HG03060 (cell line): Measurements from ENCODE around the gene CCDC142.
A peak's percentile ranks its signal among the peaks of the same experiment; 100 is the strongest.

Source experiments
- ATAC-seq: cut with Tn5 transposase; IDR thresholded peaks from one replicate; pipeline ENCODE4 v1.9.1; 2021; ENCODE audit warnings: low read depth, moderate number of reproducible peaks; ENCODE audit not compliant: unreplicated experiment

The CCDC142 gene

DNA sequence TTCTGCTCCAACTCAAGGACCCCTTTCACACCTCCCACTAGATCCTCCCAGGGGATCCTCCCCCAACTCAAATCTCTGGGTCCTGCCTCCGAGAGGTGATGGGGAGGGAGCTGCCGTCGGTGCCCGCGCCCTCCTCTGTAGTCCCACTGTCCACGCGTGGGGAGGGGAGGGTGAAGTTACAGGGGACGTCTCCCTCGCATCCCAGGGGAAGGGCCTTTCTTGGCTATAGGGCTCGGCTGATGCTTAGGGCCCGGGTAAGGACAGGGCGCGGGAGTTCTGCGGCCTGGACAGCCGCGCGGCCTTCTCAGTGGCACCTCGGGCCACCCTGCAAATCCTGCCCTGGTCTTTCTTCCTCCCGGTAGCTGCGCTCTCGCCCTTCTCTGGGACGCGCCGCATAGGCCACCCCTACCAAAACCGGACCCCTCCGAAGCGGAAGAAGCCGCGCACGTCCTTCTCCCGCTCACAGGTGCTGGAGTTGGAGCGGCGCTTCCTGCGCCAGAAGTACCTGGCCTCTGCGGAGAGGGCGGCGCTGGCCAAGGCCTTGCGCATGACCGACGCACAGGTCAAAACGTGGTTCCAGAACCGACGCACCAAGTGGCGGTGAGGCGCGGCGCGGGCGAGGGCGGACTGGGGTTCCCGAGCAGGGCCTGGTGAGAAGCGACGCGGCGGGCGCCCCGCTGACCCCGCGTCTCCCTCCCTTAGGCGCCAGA is 32.6 kb upstream of the CCDC142 start:
- no peak for ATAC-seq

DNA sequence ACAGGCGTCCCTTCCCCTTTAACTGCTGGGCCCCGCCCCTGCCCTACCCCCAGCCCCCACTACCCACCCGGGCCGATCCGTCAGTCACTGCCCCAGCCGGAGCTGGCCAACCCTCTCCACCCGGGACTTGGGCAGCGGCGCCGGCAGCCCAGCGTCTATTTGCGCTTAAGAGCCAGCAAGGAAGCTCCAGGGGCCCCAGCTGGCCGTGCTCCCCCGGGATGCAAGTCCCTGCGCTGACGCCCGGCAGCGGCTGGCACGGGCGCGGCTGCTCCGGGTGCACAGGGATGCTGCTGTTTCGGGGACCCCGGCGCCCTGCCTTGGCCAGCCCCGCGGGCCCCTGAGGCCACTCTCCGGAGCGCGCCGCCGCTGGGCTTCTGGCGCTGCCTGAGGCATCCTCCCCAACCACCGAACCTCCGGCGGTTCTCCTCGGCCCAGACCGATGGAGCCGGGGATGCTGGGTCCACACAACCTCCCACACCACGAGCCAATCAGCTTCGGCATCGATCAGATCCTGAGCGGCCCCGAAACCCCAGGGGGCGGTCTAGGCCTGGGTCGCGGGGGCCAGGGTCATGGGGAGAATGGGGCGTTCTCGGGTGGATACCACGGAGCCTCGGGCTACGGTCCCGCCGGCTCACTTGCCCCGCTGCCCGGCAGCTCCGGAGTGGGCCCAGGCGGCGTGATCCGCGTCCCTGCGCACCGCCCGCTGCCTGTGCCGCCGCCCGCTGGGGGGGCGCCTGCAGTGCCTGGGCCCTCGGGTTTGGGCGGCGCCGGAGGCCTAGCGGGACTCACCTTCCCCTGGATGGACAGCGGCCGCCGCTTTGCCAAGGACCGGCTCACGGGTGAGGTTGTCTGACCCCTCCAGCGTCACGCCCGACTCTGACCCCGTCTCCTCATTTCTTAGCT is 31.8 kb upstream of the CCDC142 start, which contains the start of gene TLX2:
Gene TLX2 (plus strand): TSS at position 83 of the 903 bp plus-strand sequence. CDS start 357 bp downstream, at position 440.
- ATAC-seq = no peak

- no peak for ATAC-seq
Observed at GRCh38 chr2:74513605-74514367, 31.0 kb upstream of the CCDC142 start.

DNA sequence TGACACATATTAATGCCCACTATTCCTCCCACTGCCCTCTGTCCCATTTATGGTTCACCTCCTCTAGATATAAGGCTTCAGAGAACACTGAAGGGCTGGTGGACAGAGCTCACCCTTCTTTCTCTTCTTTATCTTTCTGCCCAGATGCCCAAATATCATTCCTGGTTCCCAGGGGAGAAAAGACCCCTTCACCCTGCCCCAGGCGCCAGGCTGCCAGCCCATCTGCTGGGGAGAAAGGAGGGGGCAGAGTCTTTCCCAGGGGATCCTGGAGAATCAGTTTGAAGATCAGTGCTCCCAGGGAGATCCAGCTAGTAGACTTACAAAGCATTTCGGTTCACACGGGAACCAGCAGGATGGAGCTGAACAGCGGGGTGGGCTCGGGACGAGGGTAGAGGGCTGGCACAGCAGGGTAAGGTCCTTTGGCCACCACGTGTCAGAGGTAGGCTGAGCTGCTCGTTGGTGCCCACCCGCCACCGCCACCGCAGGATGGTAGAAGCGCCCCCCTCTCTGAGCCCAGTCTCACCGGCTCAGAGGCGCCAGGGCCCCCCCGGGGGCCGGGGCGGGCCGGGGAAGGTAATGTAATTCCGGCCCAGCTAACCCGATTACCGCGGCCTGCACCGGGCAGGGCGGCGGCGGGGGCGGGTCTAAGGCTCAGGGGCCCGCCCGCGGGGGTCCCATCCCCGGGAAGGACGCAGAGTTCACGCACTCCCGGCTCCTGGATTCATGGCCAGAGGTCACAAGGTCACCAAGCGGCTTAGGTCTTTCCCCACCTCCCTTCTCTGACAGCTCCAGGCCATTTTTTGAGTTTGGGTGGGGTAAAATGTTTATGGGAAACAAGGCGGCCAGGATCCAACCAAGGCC is 30.2 kb upstream of the CCDC142 start:
- no peak for ATAC-seq

GRCh38 chr2:74511104-74511989 is 28.5 kb upstream of the CCDC142 start:
- no peak for ATAC-seq

DNA sequence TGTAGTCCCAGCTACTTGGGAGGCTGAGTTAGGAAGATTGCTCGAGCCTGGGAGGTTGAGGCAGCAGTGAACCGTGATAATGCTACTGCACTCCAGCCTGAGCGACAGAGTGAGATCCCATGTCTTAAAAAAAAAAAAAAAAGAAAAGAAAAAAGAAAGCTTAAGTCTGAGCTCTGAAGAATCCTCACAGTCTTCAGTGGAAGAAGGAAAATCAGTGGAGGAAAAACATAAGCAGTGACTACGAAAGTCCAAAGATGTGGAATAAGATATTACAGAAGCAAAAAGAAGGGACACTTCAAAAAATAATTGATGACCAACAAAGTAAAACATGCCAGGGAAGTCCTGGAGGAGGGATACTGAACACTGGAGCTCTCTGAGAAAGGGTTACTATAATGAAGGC is 27.5 kb upstream of the CCDC142 start:
- no peak for ATAC-seq

- no peak for ATAC-seq
Observed at GRCh38 chr2:74507926-74508520, 25.2 kb upstream of the CCDC142 start.

DNA sequence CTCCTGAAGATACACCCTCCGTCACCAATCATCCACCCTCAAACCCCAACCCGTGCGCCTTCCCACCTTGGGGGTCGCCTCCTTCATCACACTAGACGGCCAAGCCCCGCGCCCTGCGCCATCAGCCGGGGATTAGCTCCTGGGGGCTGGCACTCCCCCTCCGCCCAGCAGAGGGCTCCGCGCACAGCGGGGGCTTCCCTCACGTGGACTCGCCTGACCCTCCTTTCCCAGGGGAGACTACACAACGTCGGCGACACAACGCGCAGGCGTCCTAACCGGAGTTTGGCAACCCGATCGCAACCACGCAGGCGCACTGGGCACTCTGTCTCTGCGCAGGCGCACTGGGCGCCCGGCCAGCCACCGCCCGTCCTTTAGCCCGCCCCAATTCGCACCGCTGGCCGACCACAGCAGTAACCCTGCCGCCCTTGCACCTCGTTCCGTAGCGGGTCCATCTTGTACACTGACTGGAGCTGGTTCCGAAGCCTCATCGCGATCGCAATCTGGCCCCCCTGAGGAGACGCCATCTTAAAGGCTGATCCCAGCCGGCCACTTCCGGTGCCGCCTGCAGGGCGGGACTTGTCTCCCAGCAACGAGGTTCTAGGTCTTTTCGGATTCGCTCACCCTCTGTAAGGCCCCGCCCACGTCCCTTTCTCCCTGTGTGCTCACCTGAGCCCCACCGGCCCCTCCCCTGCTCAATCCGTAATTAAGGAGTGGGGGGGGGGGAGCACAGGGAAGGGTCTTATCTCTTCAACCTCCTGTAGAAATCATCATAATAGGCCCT is 24.5 kb upstream of the CCDC142 start, which contains the start of gene PCGF1:
Gene PCGF1 (minus strand): TSS at position 551 of the 781 bp plus-strand sequence. CDS start 27 bp downstream, at position 524.
- ATAC-seq = peak; percentile 80

DNA sequence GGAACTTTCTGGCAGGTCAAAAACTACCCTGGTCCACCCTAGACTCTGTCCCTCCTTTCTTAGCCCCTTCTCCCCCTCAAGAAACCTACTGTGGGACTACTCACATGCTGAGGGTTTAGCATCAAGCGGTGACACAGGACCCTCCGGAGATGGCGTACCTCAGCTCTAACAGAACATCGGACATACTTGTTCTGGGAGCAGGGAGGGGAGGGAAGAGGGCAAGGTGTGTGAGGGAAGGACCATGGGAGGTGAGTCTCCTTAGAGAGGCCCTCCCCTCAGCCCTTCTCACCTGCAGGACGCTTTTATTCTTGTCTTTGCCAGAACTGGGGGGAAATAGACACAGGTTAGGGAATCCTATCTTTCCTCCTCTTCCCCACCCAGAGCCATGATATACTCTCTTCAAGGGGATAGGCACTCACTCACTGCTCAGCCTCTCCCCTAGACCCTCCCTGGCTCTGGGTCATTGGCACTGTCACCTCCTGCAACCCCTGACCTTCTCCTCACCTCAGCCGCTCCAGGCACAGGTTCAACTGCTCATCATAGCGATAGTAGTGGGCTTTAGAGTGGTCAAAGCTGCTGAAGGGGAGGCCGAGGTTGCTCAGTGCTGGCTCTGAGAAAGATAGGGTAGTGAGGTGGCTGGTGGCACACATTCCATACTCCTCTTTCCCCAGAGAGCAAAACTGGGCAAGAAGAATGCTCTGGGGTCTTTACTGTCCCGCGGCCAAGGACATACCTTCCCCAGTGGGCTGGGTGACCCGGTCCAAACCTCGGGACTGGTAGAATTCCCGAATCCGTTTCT is 22.8 kb upstream of the CCDC142 start:
- ATAC-seq = no peak

GRCh38 chr2:74504591-74504990 is 21.8 kb upstream of the CCDC142 start:
- ATAC-seq = no peak

DNA sequence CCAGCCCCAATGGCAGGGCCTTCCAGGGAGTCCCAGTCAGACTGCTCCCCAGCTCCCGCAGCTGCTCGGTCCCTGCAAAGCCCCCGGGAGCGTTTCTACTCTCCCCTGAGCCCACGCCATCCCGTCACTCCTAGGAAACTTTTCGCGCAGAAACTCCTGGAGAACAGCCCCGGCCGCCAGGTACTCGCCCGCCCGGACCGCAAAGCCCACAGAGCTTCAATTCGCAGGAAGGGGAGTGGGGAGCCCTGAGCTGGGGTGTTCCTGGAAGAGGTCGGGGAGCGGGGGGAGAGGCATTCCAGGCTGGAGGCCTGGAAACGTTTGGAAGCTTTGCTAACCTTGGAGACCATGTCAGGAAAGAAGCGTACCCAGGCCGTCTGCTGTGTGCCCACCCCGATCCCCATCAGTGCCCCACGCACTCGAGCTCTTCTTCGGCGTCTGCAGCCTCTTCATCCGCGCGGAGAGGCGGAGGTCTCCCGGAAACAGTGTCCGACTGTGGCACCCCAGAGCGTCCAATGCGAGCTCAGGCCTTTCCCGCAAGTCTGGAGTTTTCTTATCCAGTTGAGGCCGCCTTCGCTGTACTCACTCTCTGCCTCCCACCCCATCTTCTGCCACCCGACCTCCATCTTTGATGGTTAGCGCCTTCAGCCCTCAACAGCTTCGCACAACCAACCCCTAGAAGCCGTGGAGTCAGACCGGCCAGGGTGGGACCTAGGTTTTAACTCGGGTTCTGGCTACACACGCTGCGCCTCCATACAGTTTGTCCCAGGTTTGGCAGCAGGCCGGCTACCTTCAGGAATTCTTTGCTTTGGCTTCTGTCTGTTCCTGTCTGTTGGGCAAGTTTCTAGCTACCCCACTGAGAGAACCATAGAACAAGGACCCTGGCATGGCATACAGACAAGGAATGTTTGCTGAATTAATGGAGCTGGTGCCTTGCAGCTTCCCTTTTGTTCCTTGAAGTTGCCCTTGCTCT is 21.0 kb upstream of the CCDC142 start:
- ATAC-seq = no peak

GRCh38 chr2:74502720-74503505 is 20.1 kb upstream of the CCDC142 start:
- no peak for ATAC-seq

DNA sequence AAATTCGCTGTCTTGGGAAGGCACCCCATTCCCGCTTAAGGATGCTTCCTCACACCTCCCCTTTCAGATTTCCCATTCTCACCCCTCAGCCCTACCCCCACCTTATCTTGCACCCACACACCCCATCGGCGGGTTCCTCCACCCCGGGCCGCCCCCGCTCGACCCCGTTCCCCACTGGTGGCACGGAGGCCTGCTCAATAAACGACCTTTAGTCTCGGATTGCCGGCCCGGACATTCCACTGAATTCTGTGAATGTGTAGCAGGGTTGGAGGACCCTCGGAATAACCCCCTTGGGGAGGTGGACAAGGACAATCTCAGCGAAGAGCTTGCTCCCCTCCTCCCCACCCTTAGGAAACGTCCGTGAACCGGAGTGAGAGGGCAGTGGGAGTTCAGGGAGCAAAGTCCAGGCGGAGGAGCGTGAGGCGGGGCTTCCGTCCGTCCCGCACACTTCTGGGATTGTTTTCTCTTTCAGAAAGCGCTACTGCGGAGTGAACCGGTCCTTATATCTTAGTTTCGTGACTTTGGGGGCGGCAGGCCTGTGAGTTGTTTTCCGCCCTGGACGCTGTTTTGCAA is 19.4 kb upstream of the CCDC142 start:
- ATAC-seq = no peak

DNA sequence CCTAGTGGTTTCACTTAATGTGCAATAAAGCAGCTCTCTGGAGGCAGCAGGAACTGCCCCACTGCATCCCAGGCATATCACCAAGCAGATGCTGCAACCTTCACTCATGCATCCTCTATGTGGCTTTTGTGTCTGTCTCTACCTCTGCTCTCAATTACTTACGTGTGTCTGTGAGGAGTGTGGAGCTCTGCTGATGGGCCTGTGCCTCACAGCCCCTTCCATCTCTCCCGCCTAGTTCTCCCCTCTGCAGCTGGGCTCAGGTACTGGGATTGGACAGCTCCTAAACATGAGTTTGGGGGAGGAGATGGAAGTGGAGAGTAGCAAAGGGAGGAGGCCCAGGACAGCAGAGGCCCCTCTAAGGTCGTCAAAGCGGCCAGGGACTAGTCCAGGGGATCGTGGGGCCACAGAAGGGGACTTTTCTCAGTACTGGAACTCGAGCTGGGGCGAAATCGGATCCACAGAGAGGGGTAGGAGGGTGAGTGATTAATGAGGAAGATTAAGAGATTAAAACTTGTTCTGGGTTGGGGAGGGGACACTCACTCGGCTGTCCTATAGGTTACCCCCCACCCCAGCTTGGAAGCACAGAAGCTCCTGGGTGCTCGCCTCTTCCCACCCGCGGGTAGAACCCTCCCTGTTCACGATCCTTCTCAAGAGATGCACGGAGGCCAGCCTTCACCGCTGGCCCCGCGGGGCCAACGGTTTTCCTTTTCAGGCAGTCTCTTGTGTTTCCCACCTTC is 18.7 kb upstream of the CCDC142 start:
- ATAC-seq = no peak
